Activated CD8-positive, alpha-beta memory T cell treated with anti-CD3 and anti-CD28 coated beads, Interleukin-2, amount 50 U/mL, for 1 hour (primary cell): ENCODE data around the gene RAB8A.
"Not testable (repeated sequence)": the region's sequence is repeated elsewhere in the genome, so short reads cannot be mapped to it uniquely, and the experiment has no call there.

Source experiments
- DNase-seq: peaks from one replicate; pipeline ENCODE4 v3.0.0-alpha.2; 2020; ENCODE audit errors: extremely low read depth

RAB8A gene

DNA sequence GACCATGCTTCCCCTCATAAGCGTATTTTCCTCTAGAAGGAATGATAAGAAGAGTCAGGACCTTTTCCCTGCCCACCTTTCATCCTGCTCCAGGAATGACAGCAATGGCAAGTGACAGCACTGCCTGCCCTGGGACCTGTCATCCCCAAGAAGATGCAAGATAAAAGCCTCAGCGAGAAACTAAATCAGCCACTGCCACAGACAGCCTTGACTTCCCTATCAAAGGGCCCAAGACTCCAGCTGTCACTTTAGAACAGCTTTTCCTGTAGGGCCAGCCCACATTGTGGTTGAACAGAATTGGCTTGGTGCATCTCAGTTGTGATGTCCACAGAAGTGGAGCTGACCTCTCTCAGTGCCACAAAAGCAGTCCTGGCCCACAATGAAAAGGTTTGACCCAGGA lies 1.1 kb downstream of the RAB8A start:
- DNase-seq = no peak

DNA sequence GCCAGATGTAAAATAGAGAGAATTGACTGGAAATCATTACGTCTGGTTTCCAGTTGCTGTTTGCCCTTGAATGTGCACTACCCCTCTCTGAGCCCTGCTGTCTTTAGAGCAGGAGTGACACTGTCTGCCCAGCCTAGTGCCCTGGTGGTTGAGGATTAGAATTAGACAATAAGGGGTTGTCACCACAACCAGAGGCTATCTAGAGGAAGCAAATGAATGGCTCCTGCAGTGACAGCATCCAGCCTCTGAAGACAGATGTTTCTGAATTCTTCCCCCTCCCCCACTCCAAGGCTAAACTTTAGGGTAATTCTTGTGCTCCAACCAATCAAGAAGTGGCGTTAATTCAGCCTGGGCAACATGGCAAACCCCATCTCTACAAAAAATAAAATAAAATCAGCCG lies 2.0 kb downstream of the RAB8A start:
- no peak for DNase-seq

DNA sequence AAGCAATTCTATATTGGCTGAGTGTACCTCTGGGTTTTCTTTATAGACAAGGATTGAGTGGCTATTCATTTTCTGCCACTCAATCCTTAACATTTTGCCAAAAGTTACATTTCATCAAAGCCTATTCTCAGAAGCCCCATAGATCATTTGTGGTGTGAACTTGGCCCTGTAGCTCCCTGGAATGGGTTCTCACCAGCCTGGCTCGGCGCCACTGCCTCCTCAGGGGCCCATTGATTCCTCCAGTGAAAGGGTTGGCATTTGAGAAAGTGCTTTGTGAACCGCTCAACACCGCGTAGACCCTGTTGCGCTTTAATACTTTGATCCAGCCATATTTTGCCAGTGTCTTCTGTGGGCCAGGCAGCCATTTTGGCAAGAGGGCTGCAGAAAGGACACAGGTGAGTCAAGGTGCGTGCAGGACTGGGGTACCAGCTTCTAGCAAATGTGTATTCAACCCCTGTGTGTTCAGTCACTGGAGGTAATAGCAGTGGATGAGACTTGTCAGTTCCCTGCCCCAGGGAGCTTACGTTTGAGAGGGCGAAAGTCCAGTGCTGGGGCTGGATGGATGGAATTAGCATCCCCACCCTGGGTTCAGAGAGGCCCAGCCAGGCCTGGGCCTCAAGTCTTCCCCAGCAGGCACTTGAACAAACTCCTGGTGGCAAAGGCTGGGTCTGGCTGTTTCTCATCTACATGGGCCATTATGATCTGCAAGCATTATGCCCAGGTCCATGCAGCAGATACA lies 3.8 kb downstream of the RAB8A start:
- no peak for DNase-seq

DNA sequence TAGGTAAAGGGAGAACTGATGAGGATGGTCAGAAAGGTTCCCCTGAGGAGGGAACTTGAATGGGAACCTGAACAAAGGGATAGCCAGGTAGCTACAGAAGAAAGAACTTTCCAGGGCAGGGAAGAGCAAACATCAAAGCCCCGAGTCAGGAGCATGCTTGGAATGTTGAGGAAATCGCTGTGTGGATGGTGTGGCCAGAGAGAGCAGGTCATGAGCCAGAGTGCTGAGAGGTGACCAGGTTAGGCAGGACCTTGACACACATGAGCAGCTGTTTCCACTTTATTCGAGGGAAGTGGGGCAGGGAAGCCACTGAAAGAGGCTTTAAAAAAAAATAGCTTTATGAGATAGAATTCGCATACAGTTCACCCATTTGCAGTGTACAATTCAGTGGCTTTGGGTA lies 4.4 kb downstream of the RAB8A start:
- no peak for DNase-seq

DNA sequence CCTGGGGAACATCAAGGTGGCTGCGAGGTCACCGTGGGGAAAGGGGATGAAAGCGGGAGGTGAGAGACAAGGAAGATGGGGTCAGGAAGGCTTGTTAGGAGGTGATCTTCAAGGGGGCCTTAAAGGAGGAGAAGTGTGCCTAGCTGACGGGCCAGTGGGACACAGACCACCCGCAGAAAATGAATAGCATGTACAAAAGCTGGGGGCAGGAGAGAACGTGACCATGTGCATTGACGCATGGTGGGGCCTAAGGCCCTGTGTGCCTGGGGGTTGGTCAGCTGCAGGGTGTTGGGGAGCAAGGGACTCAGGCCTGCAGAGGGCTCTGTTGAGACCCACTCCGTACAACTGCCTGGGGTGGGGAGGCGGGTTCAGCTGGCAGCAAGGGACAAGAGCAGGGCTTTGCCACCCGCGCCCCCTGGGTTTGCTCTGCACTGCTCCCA lies 5.9 kb downstream of the RAB8A start:
- no peak for DNase-seq

DNA sequence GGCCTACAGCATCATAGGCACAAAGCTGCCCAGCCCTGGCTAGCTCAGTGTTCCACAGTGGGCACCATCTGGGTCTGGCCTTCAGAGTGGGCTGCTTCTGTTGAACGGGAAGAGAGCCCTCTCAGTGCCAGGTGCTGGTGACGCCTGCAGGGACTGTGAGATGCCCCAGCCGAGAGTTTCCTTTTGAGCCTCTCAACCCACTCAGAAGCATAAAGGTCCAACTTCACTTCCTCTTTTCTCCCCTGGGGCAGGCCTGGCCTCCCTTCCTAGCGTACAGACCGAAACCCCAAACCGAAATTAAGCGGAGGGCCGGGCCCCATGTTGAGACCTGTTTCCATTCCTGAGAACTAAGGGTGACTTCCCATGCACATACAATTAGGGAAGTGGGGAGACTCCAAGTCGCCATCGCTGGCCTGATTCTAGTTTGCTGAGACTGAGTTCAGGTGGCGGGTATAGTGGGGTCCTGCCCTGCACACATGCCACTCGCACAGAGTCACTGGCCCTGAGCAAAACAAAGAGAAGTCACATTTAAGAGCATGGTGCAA lies 6.9 kb downstream of the RAB8A start:
- DNase-seq = no peak

DNA sequence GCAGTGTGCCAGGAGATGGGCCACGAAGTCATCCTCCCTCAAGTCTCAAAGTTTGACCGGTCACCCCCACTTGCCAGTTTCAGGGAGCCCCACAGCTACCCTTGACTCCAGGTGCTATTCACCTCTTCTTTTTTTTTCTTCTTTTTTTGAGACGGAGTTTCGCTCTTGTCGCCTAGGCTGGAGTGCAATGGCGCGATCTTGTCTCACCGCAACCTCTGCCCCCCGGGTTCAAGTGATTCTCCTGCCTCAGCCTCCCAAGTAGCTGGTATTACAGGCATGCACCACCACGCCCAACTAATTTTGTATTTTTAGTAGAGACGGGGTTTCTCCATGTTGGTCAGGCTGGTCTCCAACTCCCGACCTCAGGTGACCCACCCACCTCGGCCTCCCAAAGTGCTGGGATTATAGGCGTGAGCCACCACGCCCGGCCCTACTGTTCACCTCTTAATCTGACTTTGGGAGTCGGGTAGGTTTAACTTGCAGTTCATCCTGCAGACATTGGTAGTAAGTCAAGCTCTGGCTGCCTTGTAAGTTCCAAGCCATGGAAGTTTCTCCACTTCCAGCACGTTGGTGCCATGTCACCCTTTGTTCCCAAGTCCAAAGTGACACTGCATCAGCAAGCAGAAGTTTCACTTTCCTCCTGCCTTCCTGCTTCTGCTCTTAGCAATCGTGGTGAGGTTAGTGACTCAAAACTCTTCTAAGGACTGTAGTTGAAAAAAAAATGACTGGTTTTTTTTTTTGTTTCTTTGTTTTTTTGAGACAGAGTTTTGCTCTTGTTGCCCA lies 7.6 kb downstream of the RAB8A start:
- DNase-seq = not testable (repeated sequence)

DNA sequence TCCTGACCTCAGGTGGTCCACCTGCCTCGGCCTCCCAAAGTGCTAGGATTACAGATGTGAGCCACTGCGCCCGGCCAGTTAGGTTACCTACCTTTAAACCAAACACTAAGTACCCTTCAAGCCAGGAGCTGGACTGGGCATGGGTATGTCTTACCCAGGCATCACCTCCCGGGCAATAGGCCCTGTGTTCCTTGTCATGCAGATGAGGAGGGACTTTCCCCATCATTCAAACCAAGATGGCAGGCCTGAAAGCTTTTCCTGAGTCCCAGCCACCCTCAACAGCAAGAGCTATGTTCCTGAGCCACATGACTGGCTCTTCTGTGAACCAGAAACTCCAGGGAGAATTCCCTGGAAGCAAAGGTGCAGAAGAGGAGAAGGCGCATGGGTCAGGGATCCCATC lies 9.5 kb downstream of the RAB8A start:
- DNase-seq = no peak

DNA sequence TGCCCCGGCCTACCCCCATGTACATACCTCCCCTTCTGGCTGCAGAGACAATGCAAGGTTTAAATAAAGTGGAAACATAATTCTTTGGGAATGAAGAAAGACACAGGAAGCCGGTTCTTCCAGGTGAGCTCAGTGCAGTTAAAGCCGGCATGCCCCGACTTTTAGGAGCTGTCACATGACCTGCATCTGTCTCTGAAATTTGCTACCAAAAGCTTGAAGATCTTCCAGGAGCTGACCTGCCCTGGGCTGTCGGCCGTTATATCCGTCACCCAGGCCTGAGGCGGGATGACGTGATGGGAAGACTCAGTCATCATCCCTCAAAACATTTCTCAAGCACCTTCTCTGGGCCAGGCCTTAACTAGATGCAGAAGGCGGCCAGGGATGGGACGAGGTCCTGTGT lies 10.3 kb downstream of the RAB8A start:
- no peak for DNase-seq

DNA sequence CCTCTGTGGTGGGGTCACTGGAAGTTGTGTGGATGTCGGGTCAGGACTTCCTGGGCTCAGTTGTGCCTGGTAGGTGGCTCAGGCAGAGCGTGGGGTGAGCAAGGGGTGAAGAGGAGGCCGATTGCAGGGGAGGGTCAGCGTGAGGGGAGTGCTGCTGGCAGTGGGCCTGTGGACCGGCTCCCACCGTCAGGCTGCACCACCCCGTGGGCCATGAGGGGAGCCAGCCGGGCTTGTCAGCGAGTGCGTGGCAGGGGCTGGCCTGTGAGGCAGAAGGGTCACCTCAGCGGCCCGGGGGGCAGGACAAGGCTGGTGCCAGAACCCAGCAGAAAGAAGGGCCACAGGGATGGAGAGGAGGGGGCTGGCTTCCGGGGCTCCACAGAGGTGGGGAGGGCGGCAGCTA lies 13.3 kb downstream of the RAB8A start:
- no peak for DNase-seq

DNA sequence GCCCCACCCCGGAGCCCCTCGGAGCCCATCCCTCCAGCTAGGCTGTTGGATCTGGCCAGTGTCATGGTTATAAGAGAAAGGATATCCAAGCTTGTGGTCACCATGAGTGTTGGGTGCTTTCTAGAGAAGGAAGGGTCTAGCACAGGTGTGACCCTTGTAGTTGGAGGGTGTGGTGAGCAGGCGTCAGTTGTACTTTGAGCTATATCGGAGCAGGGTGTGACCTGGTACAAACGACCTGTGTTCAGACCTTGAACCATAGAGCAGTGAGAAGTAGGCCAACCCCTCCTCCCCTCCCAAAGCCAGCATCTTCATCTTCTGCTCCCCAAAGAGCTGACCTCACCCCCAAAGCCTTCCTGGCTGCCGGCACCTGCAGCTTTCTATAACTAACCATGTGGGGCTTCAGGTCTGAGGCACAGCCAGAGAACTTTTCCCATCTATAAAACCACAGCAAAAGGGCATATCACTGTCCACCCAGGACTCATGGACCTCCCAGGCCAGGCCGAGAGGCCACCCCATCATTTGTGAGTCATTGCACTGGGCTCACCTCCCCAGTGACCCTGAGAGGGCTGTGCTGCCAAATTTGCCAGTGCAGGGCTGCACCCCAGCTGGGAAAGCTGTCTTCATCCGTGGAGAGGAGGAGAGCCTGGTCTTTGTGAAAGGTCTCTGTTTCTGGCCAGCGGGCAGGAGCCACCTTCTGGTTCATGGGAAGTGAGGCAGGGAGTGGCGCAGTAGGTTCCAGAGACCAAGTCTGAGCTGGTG lies 14.2 kb downstream of the RAB8A start:
- no peak for DNase-seq

DNA sequence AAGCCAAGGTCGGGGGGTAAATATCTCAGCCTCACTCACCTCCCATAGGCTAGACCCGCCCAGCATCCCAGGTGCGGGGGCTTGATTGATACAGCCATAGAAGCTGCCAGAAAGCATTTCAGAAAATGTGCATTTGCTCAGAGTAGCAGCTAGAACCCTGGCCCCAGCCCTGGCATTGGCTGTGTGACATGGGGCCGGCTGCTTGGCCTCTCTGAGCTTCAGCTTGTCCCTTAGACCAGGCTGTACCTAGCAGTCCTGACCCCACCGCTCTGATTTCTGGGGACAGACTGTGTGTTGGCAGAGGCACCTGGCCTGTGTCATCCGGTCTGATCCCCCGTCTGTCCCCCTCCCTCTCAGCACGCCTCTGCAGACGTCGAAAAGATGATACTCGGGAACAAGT lies 15.4 kb downstream of the RAB8A start:
- DNase-seq = no peak

DNA sequence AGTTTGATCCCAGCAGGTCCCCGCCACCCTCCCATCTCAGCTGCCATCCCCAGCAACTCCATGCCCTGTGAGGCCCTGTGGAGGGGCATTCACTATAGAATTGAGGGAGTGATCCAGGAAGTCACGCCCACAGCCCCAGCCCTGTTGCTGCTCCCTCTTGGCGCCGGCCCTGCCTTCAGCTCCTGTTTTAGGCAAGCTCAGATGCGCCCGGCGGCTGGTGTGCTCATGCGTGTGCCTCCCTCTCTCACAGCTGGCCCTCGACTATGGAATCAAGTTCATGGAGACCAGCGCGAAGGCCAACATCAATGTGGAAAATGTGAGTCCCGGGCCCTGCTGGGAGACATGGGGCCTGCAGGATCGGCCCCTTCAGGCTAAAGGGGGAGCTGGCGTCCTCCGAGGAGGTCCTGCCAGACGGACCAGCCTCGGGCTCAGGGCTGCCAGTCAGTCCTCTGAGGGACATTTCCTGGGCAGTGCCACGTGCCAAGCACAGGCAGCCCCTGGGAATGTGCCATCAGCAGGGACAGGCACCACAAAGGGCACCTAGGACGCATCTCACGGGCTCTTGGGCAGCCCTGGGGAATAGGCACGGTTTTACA lies 16.2 kb downstream of the RAB8A start:
- DNase-seq = no peak

DNA sequence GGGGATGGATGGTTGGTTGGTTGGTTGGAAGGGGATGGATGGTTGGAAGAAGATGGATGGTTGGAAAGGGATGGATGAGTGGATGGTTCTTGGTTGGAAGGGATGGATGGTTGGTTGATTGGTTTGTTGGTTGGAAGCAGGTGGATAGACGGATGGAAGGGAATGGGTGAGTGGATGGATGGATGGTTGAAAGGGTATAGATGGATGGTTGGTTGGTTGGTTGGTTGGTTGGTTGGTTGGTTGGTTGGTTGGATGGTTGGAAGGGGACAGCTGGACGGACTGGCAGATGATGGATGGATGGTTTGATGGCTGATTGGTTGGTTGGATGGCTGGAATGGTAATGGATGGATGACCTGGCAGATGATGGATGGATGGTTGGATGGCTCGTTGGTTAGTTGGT lies 20.0 kb downstream of the RAB8A start:
- DNase-seq = no peak

DNA sequence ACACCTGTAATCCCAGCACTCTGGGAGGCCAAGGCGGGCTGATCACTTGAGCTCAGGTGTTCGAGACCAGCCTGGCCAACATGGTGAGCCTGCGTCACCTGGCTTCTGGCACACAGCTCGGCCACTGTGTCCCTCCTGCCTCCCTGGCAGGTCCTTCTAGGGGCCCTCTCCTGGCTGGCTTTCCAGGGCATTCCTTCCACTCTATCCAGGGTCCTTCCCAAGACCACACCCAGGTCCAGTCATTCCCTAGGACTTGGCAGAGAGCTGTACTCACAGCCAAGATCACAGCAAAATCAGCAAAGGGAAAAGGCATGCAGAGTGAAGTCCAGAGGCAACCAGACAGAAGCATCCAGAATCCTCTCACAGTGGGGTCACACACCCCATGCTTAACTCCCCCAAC lies 22.1 kb downstream of the RAB8A start:
- no peak for DNase-seq

DNA sequence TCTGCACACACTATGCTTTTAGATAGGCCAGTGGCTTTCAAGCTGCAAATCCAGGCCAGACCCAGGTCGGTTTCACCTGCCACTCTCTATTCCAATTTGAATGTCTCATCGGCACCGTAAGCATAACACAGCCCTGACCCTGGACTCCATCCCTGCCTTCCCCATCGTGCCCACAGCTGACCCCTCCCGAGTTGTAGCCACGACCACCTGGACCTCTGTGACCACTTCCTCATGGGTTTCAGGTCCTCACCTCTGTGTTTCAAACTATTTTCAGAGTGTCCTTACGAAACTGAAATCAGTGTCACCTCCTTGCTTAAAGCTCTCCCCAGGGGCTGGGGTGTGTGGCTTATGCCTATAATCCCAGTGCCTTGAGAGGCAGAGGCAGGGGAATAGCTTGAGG lies 22.8 kb downstream of the RAB8A start:
- no peak for DNase-seq

DNA sequence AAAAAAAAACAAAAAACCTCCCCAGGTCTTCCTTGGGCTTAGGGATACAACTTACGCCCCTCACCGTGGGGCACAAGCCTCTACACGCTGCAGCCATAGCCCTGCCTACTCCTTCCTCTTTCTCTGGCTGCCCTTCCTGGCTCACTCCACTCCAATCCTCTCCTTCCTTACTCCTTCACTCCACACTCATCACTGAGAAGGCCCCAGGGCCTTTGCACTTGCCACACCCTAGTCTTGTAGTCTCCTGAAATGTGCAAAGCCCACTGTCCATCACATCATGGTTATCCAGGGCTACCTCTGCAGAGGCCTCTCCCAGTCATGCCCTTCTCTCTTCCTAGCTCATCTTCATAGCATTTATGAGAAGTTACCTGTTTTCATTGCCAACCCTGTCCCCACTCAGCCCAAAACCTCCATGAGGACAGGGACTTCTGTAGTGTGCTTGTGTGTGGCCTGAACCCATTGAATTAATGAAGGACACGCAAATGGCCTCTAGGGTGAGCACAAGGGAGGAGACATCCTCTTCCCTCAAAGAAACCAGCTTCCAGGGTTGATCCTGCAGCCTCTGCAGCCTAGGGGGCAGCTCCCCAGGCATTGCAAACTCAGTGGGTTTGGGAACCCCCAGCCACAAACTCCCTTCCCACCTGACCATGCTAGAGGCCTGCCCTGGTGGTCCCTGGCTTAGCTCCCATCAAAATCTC lies 23.9 kb downstream of the RAB8A start:
- DNase-seq = no peak

DNA sequence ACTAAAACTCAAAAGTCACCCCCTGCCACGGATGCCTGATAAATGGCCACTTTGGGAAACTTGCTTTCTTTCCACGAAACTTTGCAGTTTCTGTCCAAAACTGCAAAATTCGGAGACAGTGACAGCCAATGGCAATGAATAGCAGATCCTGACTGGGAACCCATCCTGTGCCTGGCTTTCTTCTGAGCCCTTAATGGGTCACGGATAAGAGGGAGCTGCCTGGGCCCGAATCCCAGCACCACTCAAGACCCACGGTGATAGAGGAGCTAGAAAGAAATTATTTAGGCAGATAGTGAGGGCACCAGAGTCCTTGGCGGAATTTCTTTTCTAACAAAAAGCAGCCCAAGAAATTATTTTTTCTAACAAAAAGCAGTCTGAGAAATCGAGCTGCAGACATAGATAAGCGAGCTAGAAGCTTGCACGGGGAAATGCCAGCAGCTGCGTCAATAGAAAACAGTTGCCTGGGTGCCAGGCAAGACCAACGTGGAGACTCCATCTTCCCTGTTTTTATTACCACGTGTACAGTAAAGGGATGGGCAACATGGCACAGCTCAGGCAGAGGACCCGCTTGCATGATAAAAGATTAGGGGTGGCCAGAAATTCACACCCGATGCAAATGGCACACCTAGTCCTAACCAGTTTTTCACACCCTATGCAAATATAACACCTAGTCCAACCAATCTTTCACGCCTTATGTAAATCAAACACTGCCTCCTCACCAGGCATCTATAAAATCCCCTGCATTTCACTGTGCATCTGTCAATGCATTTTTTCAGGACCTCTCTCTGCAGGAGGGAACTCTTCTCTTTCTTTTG lies 24.7 kb downstream of the RAB8A start:
- DNase-seq = no peak

DNA sequence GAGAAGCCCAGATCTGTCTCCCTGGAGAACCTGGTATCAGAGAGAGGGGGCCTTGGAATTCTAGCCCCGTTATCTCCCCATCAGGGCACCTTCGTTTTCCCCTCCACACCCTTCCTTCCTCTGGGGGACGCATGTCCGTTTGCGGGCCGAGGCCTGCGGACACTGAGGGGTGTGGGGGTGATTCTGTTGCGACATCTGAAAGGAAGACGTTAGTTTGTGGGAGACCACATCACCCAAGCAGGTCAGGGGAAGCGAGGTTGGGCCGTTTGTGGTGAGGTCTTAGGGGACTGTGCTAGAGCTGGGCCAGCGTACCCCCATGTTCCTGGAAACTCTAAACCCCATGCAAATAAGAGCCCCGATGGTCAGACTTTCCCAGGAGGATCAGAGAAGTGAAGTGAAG lies 28.1 kb downstream of the RAB8A start:
- DNase-seq = no peak

DNA sequence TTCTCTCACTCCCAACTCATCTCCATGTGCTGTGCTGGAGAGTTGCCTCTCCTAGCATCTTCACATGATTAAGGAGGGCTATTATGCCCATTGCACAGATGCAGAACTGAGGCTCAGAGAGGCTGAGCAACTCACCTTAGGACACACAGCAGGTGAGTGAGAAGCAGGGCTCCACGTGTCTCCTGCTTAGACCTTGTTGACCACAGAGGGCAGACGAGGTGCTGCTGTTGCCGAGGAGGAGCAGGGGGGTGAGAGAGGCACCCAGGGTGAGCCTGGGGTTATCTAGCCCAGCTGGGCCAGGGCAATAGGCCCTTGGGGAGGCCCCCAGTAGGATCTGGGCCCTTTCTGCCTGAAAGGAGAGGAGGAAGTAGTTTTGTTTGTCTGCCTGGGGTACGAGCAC lies 29.4 kb downstream of the RAB8A start:
- no peak for DNase-seq
